Endothelial cell (in vitro differentiated cells): Measurements from ENCODE around the gene SH3RF3. TPM values are rescaled to one million over a fixed set of nuclear protein-coding genes. Genes with fewer than 3 reads are reported as not detected.

Experiments
- DNase-seq: peaks from one replicate; pipeline ENCODE4 v3.0.0; 2021; ENCODE audit warnings: low spot score
- H3K27ac Mint-ChIP-seq: one replicate; pipeline ENCODE4 v1.8.0; 2021; ENCODE audit warnings: mixed read lengths, inconsistent platforms; ENCODE audit not compliant: unreplicated experiment
- H3K27me3 Mint-ChIP-seq: one replicate; pipeline ENCODE4 v1.8.0; 2021; ENCODE audit warnings: mild to moderate bottlenecking, moderate library complexity, mixed read lengths, inconsistent platforms; ENCODE audit not compliant: unreplicated experiment
- H3K36me3 Mint-ChIP-seq: one replicate; pipeline ENCODE4 v1.8.0; 2021; ENCODE audit warnings: mild to moderate bottlenecking, low read depth, mixed read lengths, inconsistent platforms; ENCODE audit not compliant: unreplicated experiment
- H3K4me1 Mint-ChIP-seq: one replicate; pipeline ENCODE4 v1.8.0; 2021; ENCODE audit warnings: mild to moderate bottlenecking, mixed read lengths, inconsistent platforms; ENCODE audit not compliant: unreplicated experiment
- H3K4me3 Mint-ChIP-seq: one replicate; pipeline ENCODE4 v1.8.0; 2021; ENCODE audit warnings: mild to moderate bottlenecking, mixed read lengths, inconsistent platforms; ENCODE audit not compliant: unreplicated experiment
- H3K9me3 Mint-ChIP-seq: one replicate; pipeline ENCODE4 v1.8.0; 2021; ENCODE audit warnings: mixed read lengths, inconsistent platforms; ENCODE audit not compliant: unreplicated experiment
- CTCF ChIP-seq: fragments of 200-600 bp; sonication (generic); IDR thresholded peaks from one replicate; pipeline ENCODE4 v1.5.0; 2021; ENCODE audit warnings: antibody characterized with exemption; ENCODE audit not compliant: unreplicated experiment
- total RNA-seq: library from RNA; stranded (reverse); fragmentation: NEBNext Ultra II Directional; extraction: Animal tissue kit (Norgen Biotek cat#: 25700); gene quantifications from one replicate; pipeline ENCODE4 v1.2.1, GENCODE V29; 2021; ENCODE audit not compliant: unreplicated experiment

SH3RF3 gene
- total RNA-seq, 1 donor from 2014 or later, result 12.8 TPM

- H3K4me3 Mint-ChIP-seq, result no peak overlapping the region
- H3K4me1 Mint-ChIP-seq, result no peaks in the 10 kb centered on the region
- no peaks in the 10 kb centered on the region for H3K27me3 Mint-ChIP-seq
- no peak for DNase-seq
- H3K27ac Mint-ChIP-seq, result no peak overlapping the region
- H3K9me3 Mint-ChIP-seq, result no peaks in the 10 kb centered on the region
- TF ChIP-seq CTCF, result no peak
- no peaks in the 10 kb centered on the region for H3K36me3 Mint-ChIP-seq
Measured at GRCh38 chr2:109144721-109145120, 15.7 kb downstream of the SH3RF3 start.

- Mint-ChIP-seq H3K27me3 (no peaks in the 10 kb centered on the region), H3K27ac (no peak overlapping the region), H3K4me1 (no peaks in the 10 kb centered on the region), H3K4me3 (no peak overlapping the region), H3K36me3 (no peaks in the 10 kb centered on the region), H3K9me3 (no peaks in the 10 kb centered on the region)
- no peak for TF ChIP-seq CTCF
- DNase-seq, result no peak
Measured at GRCh38 chr2:109145286-109145685, 16.3 kb downstream of the SH3RF3 start.

GRCh38 chr2:109147405-109147804 is 18.4 kb downstream of the SH3RF3 start:
- Mint-ChIP-seq H3K4me3 (no peak overlapping the region), H3K4me1 (no peaks in the 10 kb centered on the region), H3K36me3 (no peaks in the 10 kb centered on the region), H3K27ac (no peak overlapping the region), H3K27me3 (no peaks in the 10 kb centered on the region), H3K9me3 (no peaks in the 10 kb centered on the region)
- no peak for DNase-seq
- no peak for TF ChIP-seq CTCF

GRCh38 chr2:109148117-109148746 is 19.2 kb downstream of the SH3RF3 start:
- Mint-ChIP-seq H3K36me3 (no peaks in the 10 kb centered on the region), H3K27me3 (peaks cover 2% of the 10 kb centered on the region)
- DNase-seq, result no peak

More at GRCh38 chr2:109148117-109148746, 19.2 kb downstream of the SH3RF3 start:
- no peak overlapping the region for H3K27ac Mint-ChIP-seq
- H3K4me3 Mint-ChIP-seq, result no peak overlapping the region
- H3K4me1 Mint-ChIP-seq, result no peaks in the 10 kb centered on the region
- H3K9me3 Mint-ChIP-seq, result no peaks in the 10 kb centered on the region
- TF ChIP-seq CTCF, result no peak
